A673 (cell line): ENCODE results near the gene PCNA.

ENCODE experiments used
- EZH2 ChIP-seq: fragments of 200-600 bp; sonication (generic); IDR thresholded peaks from 2 replicates; pipeline ENCODE4 v1.6.1; 2017; ENCODE audit warnings: borderline replicate concordance, low read depth, mild to moderate bottlenecking, mixed read lengths, antibody characterized with exemption, low read length; ENCODE audit not compliant: poor library complexity, severe bottlenecking
- TF ChIP-seq, protein P1 (sequence below): fragments of 300-800, 200-600 bp; sonication (generic); conservative IDR thresholded peaks from 2 replicates; pipeline ENCODE4 v1.5.1; 2017; ENCODE audit warnings: low read depth, mild to moderate bottlenecking, antibody characterized with exemption, low read length, moderate library complexity, mixed read lengths

DNA sequence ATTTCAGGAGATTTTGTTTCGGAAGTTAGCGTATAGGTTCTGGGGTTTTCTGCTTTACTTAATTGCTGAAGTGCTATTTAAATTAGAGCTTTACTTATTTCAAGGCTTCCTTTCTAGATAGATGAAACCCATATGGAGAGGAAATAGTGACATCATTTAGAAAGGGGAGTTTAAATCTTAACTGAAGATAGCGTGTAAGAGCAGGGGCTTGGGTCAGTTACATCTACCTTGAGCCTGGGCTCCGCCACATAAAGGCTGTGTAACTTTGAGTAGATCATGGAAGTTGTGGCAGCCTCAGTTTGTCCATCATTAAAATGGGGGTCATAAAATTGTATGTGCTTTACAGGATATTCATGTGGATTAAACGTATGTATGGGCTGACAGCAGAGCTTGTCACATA lies 11.7 kb upstream of the PCNA start:
- no peak for TF ChIP-seq EZH2
- TF ChIP-seq, protein P1, sequence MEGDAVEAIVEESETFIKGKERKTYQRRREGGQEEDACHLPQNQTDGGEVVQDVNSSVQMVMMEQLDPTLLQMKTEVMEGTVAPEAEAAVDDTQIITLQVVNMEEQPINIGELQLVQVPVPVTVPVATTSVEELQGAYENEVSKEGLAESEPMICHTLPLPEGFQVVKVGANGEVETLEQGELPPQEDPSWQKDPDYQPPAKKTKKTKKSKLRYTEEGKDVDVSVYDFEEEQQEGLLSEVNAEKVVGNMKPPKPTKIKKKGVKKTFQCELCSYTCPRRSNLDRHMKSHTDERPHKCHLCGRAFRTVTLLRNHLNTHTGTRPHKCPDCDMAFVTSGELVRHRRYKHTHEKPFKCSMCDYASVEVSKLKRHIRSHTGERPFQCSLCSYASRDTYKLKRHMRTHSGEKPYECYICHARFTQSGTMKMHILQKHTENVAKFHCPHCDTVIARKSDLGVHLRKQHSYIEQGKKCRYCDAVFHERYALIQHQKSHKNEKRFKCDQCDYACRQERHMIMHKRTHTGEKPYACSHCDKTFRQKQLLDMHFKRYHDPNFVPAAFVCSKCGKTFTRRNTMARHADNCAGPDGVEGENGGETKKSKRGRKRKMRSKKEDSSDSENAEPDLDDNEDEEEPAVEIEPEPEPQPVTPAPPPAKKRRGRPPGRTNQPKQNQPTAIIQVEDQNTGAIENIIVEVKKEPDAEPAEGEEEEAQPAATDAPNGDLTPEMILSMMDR = no peak
